ENCODE results near the gene HOXA5. TPM values are rescaled to one million over a fixed set of nuclear protein-coding genes. Genes with fewer than 3 reads are reported as not detected.

The HOXA5 gene
- total RNA-seq, 4 donors from 2014 or later: 3.6 to 8.2 (median 6.8) TPM

GRCh38 chr7:27160546-27161213 is 17.2 kb upstream of the HOXA5 start:
- TF ChIP-seq CTCF (IDR thresholded peaks at IDR 0.05) (peak; percentile 99 to 100 (median 99)), POLR2A (IDR thresholded peaks at IDR 0.05) (no peak)
- H3K9me3 ChIP-seq: no peaks in the 10 kb centered on the region
- no peaks in the 10 kb centered on the region for H3K36me3 ChIP-seq
- peak overlapping the region in 2 of 4 donors; percentile 44 to 47 for H3K27ac ChIP-seq
- WGBS, 2 donors: 10 to 13% methylated on average over 2 to 14 of the region's 54 CpGs
- DNase-seq: peak; percentile 62
- intact Hi-C loops (cut with DNase I): loop anchor here (10.0 kb wide), 1 partner anchor 1306 kb away; no protein-coding TSS in a partner anchor
- peak overlapping the region; percentile 43 to 71 (median 56) for H3K4me3 ChIP-seq
- H3K27me3 ChIP-seq: peaks cover 23 to 99% (median 65%) of the 10 kb centered on the region in 4 donors
- H3K4me1 ChIP-seq: peaks cover 30 to 71% (median 42%) of the 10 kb centered on the region in 3 donors

GRCh38 chr7:27160145-27160545 is 16.7 kb upstream of the HOXA5 start:
- TF ChIP-seq CTCF (IDR thresholded peaks at IDR 0.05) (no peak), POLR2A (IDR thresholded peaks at IDR 0.05) (no peak)
- Histone ChIP-seq H3K27me3 (peaks cover 17 to 99% (median 65%) of the 10 kb centered on the region in 4 donors), H3K36me3 (no peaks in the 10 kb centered on the region), H3K4me1 (peaks cover 35 to 71% (median 38%) of the 10 kb centered on the region in 3 donors), H3K27ac (peak overlapping the region in 1 of 4 donors; percentile 44), H3K9me3 (no peaks in the 10 kb centered on the region), H3K4me3 (peak overlapping the region; percentile 43 to 71 (median 56))
- 45 to 53% methylated on average over 17 to 20 of the region's 23 CpGs for whole genome bisulfite sequencing, 2 donors
- no peak for DNase-seq
- intact Hi-C loops (cut with DNase I): loop anchor here (10.0 kb wide), 1 partner anchor 1305 kb away; no protein-coding TSS in a partner anchor

DNA sequence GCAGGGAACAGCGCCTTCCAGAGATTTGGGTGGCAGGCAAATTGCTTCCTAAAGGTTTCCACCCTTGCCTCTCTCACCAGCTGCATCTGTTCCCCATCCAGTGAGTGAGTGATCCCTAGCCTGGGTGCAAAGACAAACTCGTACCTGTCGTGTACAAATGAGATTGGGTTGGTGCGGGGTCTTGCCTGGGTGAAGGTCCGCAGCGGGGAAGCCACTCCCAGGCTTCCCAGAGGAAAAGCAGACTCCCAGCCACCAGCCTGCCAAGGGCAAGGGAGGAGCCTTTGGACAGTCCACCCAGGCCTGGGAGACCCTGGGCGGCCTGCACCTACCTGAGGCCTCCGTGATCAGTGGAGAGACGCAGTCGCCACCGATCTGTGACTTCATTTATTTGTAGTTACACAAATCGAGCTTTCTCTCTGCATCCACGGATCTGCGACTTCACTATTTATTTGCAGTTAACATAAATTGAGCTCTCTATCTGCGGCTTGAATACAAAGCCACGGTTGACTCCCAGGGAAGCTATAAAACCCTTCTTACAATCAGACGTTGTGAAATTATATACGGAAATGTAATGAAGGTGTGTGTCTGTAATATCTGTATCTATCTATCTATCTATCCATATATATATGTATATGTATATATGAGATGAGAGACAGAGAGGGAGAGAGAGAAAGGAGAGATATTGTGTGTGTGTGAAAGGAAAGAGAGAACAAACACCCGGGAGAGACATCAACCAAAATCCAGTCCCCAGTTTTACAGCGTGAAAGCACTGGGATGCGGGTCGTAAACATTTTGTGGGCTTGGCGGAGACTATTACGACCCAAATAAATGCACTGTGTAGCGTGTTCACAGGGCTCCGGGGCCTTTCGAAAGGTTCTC is 16.0 kb upstream of the HOXA5 start:
- H3K36me3 ChIP-seq: no peaks in the 10 kb centered on the region
- no peak for DNase-seq
- 61 to 72% methylated on average over 24 to 27 of the region's 27 CpGs for WGBS, 2 donors
- H3K27ac ChIP-seq: no peak overlapping the region
- intact Hi-C loops (cut with DNase I): loop anchor here (10.0 kb wide), 1 partner anchor 1305 kb away; no protein-coding TSS in a partner anchor
- H3K4me3 ChIP-seq: peak overlapping the region in 1 of 4 donors; percentile 61
- peaks cover 11 to 99% (median 62%) of the 10 kb centered on the region in 4 donors for H3K27me3 ChIP-seq
- H3K4me1 ChIP-seq: peaks cover 32 to 71% (median 37%) of the 10 kb centered on the region in 3 donors
- TF ChIP-seq CTCF (IDR thresholded peaks at IDR 0.05) (no peak), POLR2A (IDR thresholded peaks at IDR 0.05) (no peak)
- H3K9me3 ChIP-seq: no peaks in the 10 kb centered on the region

DNA sequence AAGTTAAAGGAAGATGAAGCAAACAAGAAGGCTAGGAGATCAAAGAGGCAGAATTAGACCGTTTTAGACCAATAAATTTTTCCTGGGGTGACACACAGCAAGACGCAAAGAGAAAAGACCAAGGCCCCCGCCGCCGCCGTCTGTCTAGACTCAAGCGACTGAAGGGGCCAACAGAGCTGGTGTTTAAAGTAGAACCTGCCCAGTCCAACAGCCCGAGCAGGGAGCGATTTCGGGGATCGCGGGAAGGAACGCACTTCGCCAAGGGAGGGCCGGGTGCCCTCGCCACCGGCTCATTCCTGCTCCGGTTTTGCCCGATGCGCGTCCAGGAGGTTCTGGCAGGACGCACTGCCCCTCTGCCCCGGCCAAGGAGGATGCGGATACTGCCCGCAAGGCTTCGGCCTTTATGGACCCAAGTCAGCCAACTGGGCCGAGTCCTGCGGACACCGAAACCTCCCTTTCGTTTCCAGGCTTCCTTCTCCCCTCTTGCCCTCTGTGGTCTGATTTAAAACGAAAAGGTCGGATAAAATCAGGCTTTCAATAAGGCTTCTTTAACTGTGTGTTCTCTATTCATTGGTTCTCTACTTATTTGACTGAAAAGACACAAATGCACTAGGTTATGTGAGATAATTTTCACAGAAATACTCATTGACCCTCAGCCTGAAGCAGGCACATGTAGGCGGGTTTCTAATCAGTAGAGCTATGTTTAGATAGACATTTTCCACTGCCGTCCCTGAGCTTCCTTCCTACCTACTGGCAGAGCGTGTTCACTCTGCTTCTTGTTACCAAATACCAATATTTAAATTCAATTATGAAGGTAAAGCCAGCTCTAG is 15.2 kb upstream of the HOXA5 start:
- Histone ChIP-seq H3K4me1 (peaks cover 28 to 69% (median 33%) of the 10 kb centered on the region in 3 donors), H3K9me3 (no peaks in the 10 kb centered on the region), H3K4me3 (no peak overlapping the region), H3K36me3 (no peaks in the 10 kb centered on the region), H3K27me3 (peaks cover 9 to 99% (median 61%) of the 10 kb centered on the region in 4 donors), H3K27ac (no peak overlapping the region)
- WGBS, 2 donors: 37 to 56% methylated on average over 24 to 27 of the region's 35 CpGs
- TF ChIP-seq POLR2A (IDR thresholded peaks at IDR 0.05): no peak
- no peak for TF ChIP-seq CTCF (IDR thresholded peaks at IDR 0.05)
- no peak for DNase-seq
- intact Hi-C loops (cut with DNase I): no loop called here
